ENCODE results near the gene SPACA7. TPM values are rescaled to one million over a fixed set of nuclear protein-coding genes. Genes with fewer than 3 reads are reported as not detected.

SPACA7 gene
- total and polyA plus RNA-seq, 2 of the 13 experiments (the other 11 are each of a cell fraction or from before 2014, with no cell fraction given): not detected

- intact Hi-C loops (cut with micrococcal nuclease; ENCODE audit: unreplicated experiment) (no loop called here), in situ Hi-C loops (cut with HindIII; ENCODE audit: extremely low pct_ligation_motif_present, low pct_unique_long_range_greater_than_20kb) (loop anchor here (25.0 kb wide), 1 partner anchor 235 kb away; no protein-coding TSS in a partner anchor)
- 17% methylated on average over 2 of the region's 2 CpGs for WGBS (ENCODE audit: low lambda C conversion rate)
- ATAC-seq (no peak), FAIRE-seq (no peak), DNase-seq (ENCODE audit: low spot score) (no peak)
- Histone ChIP-seq H3K4me1 (ENCODE audit: insufficient read depth, low read length) (no peaks in the 10 kb centered on the region), H4K20me1 (ENCODE audit: insufficient read depth, low read length) (no peaks in the 10 kb centered on the region), H3K4me2 (ENCODE audit: low read depth, low read length) (no peak overlapping the region), H2AFZ (ENCODE audit: low read length) (no peak overlapping the region), H3K79me2 (ENCODE audit: insufficient read depth, low read length) (no peaks in the 10 kb centered on the region), H3K27ac (ENCODE audit: extremely low read length, insufficient read depth, low read length) (no peak overlapping the region), H3K9me3 (ENCODE audit: low read length) (no peaks in the 10 kb centered on the region), H3K4me3 (replicated peaks in 1 of 3; ENCODE audit: insufficient read depth in 1 of 3, low read depth in 2 of 3, low read length in 3 of 3) (no peak overlapping the region), H3K36me3 (replicated peaks in 1 of 2; ENCODE audit: control insufficient read depth in 1 of 2, insufficient read depth in 2 of 2, low read length in 2 of 2) (no peaks in the 10 kb centered on the region), H3K9ac (ENCODE audit: insufficient read depth, low read depth, low read length) (no peak overlapping the region), H3K27me3 (ENCODE audit: control insufficient read depth in 1 of 2, insufficient read depth in 2 of 2, low read length in 2 of 2) (peaks cover 14 to 91% of the 10 kb centered on the region in 2 experiments)
- BruUV-seq (replicated peaks): no TSS peak
- TF ChIP-seq ISX (CRISPR knock-in tag; conservative IDR thresholded peaks at IDR 0.05) (no peak), NCOA2 (CRISPR knock-in tag; IDR thresholded peaks at IDR 0.05) (no peak), SNAPC5 (CRISPR knock-in tag; IDR thresholded peaks at IDR 0.05; ENCODE audit: borderline replicate concordance) (no peak), ZNF770 (CRISPR knock-in tag; IDR thresholded peaks at IDR 0.05) (no peak), SAP130 (CRISPR knock-in tag; IDR thresholded peaks at IDR 0.05; ENCODE audit: low read depth) (no peak), AHR (CRISPR knock-in tag; IDR thresholded peaks at IDR 0.05) (no peak), ZNF547 (CRISPR knock-in tag; IDR thresholded peaks at IDR 0.05) (no peak), CBFB (CRISPR knock-in tag; IDR thresholded peaks at IDR 0.05) (no peak), NR2C2 (CRISPR knock-in tag; IDR thresholded peaks at IDR 0.05; ENCODE audit: borderline replicate concordance) (no peak), TRIM22 (IDR thresholded peaks at IDR 0.05) (no peak), ZBTB20 (CRISPR knock-in tag; IDR thresholded peaks at IDR 0.05; ENCODE audit: borderline replicate concordance, low read depth) (no peak), ZBTB8A (CRISPR knock-in tag; IDR thresholded peaks at IDR 0.05; ENCODE audit: borderline replicate concordance, low read depth) (no peak), ZC3H13 (CRISPR knock-in tag; IDR thresholded peaks at IDR 0.05) (no peak), RAD21 (CRISPR knock-in tag; IDR thresholded peaks at IDR 0.05) (no peak), ZNF292 (CRISPR knock-in tag; IDR thresholded peaks at IDR 0.05; ENCODE audit: borderline replicate concordance, low read depth) (no peak), ZNF260 (CRISPR knock-in tag; IDR thresholded peaks at IDR 0.05; ENCODE audit: borderline replicate concordance, low read depth) (no peak)
- ChIA-PET POLR2A (no interaction called here), CTCF (ENCODE audit: low intra/inter-chr PET ratio, low total read pairs) (no interaction called here)
Observed at GRCh38 chr13:112447306-112447705, 71.2 kb downstream of the SPACA7 start.

All from HepG2 (cell line).